ENCODE results near the gene CLPSL2.

CLPSL2 gene

DNA sequence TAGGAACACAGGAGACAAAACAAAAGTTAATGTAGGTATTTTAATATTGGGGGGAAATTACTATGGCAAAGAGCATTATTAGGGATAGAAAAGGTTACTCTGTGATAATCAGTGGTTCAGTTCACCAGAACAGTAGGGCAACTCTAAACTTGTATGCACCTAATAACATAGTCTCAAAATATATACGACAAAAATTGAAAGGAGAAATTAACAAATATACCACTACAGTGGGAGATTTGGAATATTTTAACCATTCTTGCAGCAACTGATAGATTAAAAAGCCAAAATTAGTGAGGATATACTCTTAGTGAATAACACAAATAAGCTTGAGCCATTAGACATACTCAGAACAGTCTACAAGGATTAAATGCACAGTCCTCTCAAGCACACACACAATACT is 28.5 kb upstream of the CLPSL2 start:
- DNase-seq, result no peak

DNA sequence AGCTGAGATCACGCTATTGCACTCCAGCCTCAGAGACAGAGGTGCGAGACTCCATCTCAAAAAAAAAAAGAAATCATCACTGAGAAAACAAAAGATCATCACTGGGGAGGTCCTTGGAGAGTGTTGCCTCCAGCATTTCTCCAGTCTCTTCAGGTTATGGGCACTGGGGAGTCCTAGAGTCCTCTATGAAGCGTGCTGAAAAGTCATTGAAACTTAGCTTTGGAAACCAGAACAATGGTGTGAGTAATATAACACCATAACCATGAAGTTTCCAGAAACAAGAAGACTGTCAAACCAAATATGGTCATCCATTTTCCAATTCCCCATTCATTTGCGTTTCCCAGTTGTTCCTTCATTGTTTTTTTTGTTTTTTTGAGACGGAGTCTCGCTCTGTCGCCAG is 25.8 kb upstream of the CLPSL2 start:
- DNase-seq, result no peak

DNA sequence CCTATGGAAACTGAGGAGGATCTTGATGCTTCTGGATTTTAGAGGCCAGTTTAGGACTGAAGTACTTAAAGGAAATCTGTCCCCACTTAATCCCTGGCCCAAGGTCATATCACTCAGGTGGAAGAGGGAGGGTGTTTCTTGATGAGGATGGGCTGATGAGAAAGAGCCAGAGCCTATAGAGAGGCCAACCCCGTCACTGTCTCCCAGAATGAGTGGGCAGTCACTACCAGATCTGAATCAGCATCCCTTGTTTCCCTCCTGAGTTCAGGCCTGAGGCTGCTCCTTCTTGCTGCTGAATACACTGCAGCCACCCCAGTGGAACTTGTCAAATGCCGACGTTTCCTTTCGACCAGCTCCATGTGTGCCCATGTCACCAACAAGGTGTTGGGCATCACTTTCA is 24.8 kb upstream of the CLPSL2 start:
- no peak for DNase-seq

DNA sequence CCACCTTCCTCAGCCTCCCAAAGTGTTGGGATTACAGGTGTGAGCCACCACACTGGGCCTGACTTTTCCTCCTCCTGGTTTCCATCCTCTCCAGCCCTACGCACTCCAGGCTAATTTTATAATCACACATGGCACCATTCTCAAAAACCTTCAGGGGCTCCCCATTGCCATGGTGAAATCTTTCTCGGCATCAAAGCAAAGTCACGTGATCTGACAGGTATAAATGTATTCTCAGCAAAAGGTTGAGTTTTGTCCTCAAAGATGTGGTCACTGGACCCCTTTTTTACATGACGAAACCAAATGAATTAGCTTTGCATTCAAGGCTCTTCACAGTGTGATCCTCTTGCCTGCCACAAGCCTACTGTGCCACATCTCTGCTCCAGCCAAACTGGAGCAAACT is 24.1 kb upstream of the CLPSL2 start:
- no peak for DNase-seq

DNA sequence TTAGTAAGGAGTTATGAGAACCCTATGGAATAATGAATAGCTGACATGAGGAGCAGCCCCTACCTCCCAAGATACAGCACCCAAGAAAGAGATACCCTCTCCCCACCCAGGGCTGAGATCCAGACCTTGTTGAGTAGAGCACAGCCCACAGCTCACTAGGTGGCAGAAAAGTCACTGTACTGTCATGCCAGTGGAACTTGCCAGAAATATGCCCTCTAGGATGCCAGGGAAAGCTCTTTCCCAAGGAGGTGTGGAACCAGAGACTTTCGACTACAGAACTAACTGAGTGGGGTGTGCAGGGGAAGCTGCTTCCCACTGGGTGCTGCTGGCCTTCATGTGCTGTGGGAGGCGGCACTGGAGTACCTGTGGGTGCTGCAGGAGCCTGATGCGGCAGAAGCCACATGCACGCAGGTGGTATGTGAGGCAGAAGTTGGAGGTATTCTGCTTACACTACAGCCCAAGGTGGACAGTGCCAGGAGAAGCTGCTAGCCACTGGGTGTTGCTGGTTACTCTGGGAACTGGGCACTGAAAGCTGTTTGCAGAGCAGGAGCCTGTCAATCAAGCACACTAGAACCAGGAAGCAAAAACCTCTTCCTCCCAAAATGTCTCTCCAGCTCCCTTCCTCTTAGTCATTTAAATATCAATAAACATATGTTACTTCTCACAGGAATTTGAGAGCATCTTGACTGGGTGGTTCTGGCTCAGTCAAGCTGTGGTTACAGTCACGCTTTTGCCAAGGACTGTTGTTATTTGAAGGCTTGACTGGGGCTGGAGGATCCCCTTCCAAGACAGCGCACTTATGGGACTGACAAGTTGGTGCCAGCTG is 21.7 kb upstream of the CLPSL2 start:
- peak; percentile 8 for DNase-seq

DNA sequence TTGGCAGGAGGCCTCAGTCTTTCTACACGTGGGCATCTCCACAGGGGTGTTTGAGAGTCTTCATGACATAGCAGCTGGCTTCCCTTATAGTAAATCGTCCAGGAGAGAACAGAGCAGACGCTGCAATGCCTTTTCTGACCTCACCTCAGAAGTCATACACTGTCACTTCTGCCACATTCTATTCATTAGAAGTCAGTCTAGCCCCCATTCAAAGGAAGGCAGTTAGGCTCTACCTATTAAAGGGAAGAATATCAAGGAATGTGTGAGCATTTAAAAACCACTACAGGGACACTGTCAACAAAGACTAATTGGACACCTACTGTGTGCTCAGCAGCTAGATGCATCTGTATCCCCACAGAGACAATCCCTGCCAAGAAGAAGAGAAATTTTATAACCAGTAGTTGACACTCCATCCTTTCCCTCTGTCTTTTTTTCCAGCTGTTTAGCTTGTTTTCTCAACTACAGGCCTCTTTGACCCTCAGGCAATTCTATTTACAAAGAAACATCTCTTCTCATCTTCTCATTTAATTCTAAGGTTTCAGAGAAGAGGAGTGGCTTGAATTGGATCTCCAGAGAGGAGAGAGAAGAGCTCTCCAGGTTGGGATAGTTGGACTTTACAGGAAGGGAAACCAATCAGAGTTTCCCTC is 21.0 kb upstream of the CLPSL2 start:
- no peak for DNase-seq

DNA sequence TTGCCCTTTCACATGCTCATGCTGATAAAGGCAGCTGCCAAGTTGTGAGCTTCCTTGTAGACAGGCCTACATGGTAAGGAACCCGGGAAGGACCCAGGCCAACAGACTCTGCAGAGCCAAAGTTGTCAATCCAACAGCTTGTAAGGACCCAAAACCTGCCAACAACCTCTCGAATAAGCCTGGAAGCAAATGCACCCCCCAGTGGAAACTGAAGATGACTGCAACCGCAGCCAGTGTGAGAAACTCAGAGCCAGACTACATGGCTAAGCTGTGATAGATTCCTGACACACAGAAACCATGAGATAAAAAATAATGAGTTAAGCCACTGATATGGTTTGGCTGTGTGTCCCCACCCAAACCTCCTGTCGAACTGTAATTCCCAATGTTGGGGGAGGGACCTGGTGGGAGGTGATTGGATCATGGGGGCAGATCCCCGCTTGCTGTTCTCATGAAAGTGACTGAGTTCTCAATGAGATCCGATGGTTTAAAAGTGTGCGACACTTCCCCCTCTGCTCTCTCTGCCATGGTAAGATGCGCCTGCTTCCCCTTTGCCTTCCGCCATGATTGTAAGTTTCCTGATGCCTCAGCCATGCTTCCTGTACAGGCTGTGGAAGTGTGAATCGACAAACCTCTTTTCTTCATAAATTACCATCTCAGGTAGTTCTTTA is 18.8 kb upstream of the CLPSL2 start:
- DNase-seq, result no peak

DNA sequence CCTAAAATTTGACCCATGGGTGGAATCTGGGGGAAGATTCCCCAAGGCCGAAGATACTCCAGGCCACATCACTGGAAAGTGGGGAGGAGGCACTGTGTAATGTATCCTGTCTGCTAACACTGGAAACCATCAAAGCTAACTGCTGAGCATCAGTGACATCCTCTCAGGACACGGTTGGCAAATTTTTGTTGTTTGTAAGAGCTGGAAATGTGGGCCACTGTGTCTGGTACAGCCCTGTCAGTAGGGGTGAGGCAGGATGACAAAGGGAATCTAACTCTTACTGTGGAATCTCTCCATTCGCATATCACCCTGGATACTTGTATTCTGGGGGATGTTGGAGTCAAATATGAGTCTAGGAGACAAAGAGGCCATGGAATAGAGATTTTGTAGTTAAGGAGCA is 17.0 kb upstream of the CLPSL2 start:
- no peak for DNase-seq

DNA sequence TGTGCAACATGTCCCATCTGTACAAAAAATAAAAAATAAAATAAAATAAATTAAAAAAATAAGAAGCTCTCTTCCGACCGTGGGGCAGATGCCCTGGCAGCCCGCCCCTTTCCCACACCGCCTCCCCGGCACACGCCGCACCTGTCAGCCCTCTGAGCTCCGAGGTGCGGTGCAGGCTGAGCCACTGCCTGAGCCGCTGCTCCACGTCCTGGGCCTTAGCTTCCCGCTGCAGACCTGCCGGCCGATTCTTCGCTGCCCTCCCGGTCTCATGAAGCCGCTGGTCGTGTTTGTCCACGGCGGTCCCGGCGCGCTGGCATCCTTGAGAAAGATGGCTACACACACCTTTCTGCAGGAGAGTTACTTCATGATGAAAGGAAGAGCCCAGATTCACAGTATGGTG is 10.7 kb upstream of the CLPSL2 start:
- DNase-seq, result no peak

DNA sequence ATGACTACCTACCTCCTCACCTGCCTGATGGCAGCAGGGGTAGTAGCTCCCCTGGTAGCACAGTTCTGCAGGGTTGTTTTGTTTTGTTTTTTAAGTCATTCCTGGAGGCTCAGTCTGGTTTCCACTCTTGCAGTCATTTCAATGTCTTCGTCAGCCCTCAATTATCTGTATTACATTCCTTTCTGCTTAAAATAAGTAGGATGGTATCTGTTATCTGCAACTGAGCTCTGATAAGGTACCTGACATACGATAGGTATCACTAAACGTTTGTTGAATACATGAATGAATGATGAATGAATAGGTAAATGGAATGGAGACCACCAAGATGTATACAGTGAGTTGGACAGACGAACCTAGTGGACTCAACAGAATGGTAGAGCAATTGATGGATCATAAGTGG is 7.2 kb upstream of the CLPSL2 start:
- DNase-seq, result no peak

DNA sequence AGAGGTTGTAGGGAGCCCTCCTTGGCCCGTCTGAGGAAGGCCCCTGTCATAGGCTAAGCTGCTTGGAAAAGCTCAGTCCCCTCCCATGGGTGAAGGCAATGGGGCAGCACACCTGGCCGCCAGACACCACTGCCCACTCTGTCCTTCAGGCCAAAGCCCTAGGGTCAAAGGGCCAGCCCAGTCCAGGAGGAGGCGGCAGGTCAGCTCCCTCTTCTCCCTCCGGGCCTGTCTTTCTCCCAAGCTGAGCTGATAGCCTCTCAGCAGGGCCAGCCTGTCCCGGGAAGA is 5.1 kb upstream of the CLPSL2 start:
- no peak for DNase-seq

DNA sequence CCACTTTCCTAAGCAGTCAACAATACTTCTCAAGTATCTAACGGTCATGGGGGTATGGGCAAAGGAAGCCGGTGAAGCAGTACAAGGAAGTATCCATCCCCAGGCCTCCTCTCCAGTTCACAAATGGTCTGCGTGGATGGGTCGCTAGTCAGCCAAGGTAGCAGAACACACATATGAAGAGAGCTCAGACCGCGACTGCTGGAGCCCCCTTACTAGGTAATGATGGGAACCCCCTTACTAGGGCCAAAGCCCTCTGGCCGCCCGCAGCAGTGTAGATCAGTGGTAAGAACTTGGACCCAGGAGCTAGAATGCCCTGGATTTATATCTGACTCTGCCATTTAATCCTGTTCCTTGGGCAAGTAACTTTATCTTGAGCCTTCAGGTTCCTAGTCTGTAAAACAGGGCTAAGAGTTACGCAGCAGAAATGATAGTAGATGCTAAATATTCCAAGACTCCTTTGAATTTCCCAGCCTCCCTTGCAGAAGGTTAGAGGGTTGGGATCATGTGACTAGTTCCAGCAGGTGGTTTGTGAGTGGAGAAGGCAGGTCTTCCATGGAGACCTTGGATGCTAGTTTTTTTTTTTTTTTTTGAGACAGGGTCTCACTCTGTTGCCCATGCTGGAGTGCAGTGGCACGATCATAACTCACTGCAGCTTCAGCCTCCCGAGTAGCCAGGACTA is 2.1 kb upstream of the CLPSL2 start:
- no peak for DNase-seq

DNA sequence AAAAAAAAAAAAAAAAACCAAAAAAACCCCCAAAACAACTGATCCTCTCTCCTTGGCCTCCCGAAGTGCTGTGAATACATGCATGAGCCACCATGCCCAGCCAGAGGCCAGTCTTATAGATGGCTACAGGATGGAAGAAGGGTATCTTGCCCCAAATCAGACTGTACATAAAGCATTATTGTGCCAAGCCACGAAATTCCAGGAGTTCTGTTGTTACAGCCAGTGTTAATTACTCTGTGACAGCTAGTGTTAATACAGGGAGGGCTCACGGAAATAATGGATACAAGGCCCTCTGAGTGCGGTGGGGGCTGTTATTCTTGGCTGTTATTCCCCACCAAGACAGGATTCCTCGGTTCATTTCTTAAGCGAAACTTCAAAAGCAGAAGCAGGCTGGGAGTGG is 1.4 kb upstream of the CLPSL2 start:
- DNase-seq, result no peak

DNA sequence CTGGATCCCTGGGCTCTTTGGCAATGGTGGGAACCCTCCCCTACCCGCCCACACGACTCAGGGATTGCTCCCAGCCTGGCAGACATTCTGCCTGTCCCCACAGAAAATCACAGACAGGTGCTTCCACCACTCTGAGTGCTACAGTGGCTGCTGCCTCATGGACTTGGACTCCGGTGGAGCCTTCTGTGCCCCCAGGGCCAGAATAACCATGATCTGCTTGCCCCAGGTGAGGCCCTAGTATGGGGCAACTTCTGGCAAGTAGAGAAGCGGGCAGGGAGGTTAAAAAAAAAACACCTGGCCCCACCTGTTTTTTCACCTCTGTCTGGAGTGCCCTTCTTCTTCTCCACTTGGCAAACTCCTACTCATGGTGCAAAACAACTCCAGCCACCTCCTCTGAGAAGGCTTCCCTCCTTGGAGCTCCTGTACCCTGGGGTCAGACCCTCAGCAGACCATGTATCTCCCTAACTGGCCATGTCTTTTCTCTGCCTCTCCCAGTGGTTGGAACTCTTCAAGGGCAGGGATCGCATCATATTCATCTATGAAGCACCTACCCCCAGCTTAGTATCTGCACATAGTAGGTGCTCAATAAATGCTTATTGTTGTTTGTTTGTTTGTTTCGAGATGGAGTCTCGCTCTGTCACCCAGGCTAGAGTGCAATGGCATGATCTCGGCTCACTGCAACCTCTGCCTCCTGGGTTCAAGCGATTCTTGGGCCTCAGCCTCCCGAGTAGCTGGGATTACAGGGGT is 1.1 kb downstream of the CLPSL2 start:
- DNase-seq, result no peak

DNA sequence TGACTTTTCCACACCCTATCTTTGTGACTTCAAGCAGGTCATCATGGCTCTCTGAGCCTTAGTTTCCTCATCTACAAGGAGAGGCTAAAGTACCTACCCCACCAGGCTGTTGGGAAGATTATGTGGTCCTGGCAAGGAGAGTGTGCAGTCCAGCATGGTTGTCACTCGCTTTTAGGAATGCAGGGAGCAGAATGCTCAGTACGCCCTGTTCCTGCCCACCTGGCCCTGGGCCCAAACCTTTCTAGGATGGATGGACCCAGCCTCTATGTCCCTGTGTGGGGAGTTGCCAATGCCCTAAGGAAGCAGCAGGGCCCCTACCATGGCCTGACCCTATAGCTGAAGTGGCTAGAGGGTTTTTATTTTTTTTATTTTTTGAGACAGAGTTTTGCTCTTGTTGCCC is 2.0 kb downstream of the CLPSL2 start:
- DNase-seq, result no peak

DNA sequence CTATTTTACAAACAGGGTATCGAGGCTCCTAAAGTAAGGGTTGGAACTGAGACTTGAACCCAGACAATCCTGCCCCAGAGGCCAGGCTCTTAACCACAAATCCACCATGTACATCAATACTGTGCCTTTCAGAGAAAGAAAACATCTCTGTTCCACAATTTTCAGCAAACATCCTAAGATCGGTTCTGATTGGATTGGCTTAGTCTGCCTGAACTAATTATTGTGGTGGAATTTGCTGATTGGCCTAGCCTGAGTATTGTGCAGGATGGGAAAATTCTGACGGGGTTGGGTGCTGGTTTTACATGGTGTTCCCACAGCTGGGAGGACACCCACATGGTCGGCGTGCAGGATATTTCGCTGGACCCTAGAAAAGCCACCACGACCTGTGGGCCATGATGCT is 4.3 kb downstream of the CLPSL2 start, which contains the start of gene CLPSL1:
TSS of gene CLPSL1 (plus strand) at position 301 of the 400 bp plus-strand sequence. CDS start at position 393, 92 bp downstream.
- DNase-seq, result no peak

DNA sequence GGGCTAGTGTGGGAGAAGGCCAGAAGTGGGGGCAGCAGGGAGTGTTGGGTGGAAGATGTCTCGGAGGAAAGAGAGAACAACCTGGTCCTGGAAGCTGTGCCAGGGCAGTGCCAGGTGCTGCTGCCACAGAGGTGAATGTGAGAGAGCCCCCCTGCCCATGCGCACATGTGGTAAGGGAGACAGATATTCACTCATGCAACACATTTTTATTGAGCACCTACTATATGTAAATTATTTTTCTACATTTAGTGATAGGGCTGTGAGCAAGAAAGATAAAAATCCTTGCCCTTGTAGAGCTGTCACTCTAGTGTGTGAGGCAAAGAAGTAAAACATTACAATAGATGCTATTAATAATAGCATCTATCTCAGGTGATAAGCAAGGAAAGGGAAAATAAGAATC is 4.9 kb downstream of the CLPSL2 start:
- DNase-seq, result no peak

DNA sequence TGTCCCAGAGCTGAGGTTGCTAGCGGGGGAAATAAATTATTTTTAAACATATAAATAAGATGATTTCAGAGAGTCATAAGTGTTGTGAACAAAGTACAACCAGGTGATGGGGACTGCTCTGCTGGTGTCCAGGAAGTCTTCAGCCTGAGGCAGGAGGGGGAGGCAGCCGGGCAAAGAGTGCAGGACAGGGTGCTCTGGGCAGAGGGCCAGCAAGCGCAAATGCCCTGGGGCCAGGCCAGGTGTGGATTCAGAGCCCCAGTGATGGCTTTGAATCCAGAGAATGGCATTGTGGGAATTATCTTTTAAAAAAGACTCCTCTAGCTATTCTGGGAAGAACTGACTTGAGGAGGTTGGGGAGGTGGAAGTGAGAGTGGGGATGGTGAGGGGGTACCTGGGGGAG is 6.0 kb downstream of the CLPSL2 start:
- DNase-seq, result no peak

DNA sequence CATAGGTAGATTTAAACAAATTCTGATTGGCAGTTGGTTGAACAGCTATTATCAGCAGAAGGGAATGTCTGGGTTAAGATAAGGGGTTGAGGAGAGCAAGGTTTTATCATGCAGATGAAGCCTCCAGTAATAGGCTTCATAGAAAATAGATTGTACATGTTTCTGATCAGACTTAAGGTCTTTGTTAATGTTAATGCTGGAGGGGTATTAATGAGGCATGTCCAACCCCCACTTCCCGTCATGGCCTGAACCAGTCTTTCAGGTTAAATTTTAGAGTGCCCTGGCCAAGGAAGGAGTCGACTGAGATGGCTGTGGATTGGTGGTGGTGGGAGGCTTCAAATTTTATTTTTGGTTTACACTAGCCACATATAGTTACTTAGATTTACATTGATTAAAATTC is 7.8 kb downstream of the CLPSL2 start:
- DNase-seq, result no peak

DNA sequence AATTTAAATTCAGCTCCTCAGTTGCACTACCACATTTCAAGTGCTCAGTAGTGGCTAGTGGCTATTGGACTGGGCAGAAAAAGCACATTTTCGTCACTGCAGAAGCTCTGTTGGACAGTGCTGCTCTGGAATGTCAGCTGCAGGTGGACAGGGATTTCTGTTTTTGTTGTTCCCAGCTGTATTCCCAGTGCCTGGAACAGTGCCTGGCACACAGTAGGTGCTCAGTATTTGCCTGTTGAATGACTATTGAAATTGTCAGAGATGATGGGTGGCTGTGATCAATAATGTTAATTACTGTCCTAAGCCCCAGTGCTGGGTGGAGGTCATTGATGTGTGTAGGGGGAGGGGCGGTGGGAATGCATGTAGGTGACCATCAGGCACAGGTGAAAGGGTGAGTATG is 9.9 kb downstream of the CLPSL2 start:
- no peak for DNase-seq

DNA sequence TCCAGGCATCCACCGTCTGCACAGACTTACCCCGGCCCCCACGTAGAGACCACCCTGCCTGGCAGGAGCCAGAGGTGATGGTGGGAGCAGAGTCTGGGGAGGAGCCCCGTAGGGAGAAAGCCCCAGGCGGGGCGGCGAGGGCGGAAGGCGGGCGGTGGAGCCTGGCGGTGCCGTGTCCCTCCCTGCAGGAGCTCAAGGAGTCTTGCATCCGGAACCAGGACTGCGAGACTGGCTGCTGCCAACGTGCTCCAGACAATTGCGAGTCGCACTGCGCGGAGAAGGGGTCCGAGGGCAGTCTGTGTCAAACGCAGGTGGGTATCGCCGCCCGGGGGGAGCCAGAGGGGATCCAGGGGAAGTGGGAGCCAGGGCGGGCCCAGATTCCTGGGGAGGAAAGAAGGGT is 10.4 kb downstream of the CLPSL2 start:
- no peak for DNase-seq

DNA sequence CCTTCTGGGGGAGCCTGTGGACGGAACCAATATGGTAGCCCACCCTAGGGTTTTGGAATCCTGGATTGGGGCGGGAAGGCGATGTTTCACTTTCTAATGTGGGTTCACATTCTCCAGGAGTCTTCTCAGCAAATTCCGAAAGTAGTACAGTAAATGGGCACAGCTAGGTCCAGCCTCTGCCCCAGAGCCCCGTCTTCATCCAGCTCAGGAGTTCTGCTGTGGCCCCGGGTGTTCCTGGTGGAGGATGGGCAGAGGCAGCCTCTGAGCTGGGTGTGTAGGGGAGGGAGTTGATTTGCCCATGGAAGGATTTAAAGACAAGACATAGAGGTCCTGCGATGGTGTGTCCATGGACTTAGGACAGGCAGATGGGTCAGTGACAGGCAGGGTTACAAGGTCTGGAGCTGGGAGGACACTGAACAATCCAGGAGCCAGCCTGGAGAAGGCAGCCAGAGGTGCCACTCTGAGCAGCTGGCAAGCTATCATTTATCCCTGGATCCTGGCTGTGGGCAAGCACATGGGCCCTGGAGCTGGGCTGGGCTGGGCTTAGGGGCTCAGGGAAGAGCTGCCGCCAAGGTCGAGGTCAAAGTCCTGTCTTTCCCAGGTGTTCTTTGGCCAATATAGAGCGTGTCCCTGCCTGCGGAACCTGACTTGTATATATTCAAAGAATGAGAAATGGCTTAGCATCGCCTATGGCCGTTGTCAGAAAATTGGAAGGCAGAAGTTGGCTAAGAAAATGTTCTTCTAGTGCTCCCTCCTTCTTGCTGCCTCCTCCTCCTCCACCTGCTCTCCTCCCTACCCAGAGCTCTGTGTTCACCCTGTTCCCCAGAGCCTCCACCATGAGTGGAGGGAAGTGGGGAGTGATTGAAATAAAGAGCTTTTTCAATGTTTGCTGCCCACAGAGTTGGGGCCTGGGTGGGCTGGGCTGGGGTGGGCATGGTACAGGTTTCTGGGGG is 11.1 kb downstream of the CLPSL2 start:
- no peak for DNase-seq
